GM23338 (cell line): Measurements from ENCODE around the gene PDHX. TPM values are rescaled to one million over a fixed set of nuclear protein-coding genes. Genes with fewer than 3 reads are reported as not detected.

Experiments
- ATAC-seq: fragments of 200-7000 bp; cut with Tn5 transposase; 3 replicates; pipeline ENCODE4 v1.9.1; 2020
- DNase-seq: peaks from one replicate; pipeline ENCODE4 v3.0.0-alpha.2; 2015; ENCODE audit warnings: low spot score
- H2AFZ ChIP-seq: fragments of 200-600 bp; sonication (generic); 2 replicates; pipeline ENCODE4 v1.8.0; 2016; ENCODE audit warnings: antibody characterized with exemption, mild to moderate bottlenecking, moderate library complexity
- H3F3A ChIP-seq: fragments of 200-600 bp; sonication (generic); replicated peaks from 2 replicates; pipeline ENCODE4 v1.8.0; 2017; ENCODE audit warnings: antibody characterized with exemption, mixed run types, low read depth
- H3K27ac ChIP-seq: fragments of 200-600 bp; sonication (generic); 2 replicates; pipeline ENCODE4 v1.6.1; 2016; ENCODE audit warnings: low read depth
- H3K27me3 ChIP-seq: fragments of 200-600 bp; sonication (generic); 2 replicates; pipeline ENCODE4 v1.8.0; 2016; ENCODE audit warnings: mild to moderate bottlenecking, mixed run types, moderate library complexity; ENCODE audit not compliant: insufficient read depth
- H3K36me3 ChIP-seq: fragments of 200-600 bp; sonication (generic); 2 replicates; pipeline ENCODE4 v1.8.0; 2016; ENCODE audit warnings: mild to moderate bottlenecking; ENCODE audit not compliant: insufficient read depth
- H3K4me1 ChIP-seq: fragments of 200-600 bp; sonication (generic); 2 replicates; pipeline ENCODE4 v1.8.0; 2016; ENCODE audit warnings: mild to moderate bottlenecking, moderate library complexity; ENCODE audit not compliant: insufficient read depth
- H3K4me2 ChIP-seq: fragments of 200-600 bp; sonication (generic); 2 replicates; pipeline ENCODE4 v1.7.1; 2017; ENCODE audit warnings: mixed run types
- H3K4me3 ChIP-seq: fragments of 200-600 bp; sonication (generic); 2 replicates; pipeline ENCODE4 v1.6.1; 2016; ENCODE audit warnings: mixed run types
- H3K79me2 ChIP-seq: fragments of 200-600 bp; sonication (generic); replicated peaks from 2 replicates; pipeline ENCODE4 v1.8.0; 2017; ENCODE audit warnings: mild to moderate bottlenecking; ENCODE audit not compliant: insufficient read depth
- H3K9me2 ChIP-seq: fragments of 200-600 bp; sonication (generic); 2 replicates; pipeline ENCODE4 v1.8.0; 2017; ENCODE audit not compliant: insufficient read depth
- H4K20me1 ChIP-seq: fragments of 200-600 bp; sonication (generic); replicated peaks from 2 replicates; pipeline ENCODE4 v1.8.0; 2017; ENCODE audit warnings: mild to moderate bottlenecking; ENCODE audit not compliant: insufficient read depth
- H3K27ac Mint-ChIP-seq: 2 replicates; pipeline ENCODE4 v1.8.0; 2020; ENCODE audit warnings: inconsistent platforms, mild to moderate bottlenecking, moderate library complexity, mixed read lengths
- H3K27me3 Mint-ChIP-seq: 3 replicates; pipeline ENCODE4 v1.8.0; 2022; ENCODE audit warnings: low read depth, mild to moderate bottlenecking, moderate library complexity, mixed read lengths, inconsistent platforms; ENCODE audit not compliant: insufficient read depth, poor library complexity
- H3K36me3 Mint-ChIP-seq: 3 replicates; pipeline ENCODE4 v1.8.0; 2021; ENCODE audit warnings: low read depth, mild to moderate bottlenecking, inconsistent platforms, moderate library complexity, mixed read lengths
- H3K4me1 Mint-ChIP-seq: 3 replicates; pipeline ENCODE4 v1.8.0; 2020; ENCODE audit warnings: mild to moderate bottlenecking, inconsistent platforms, mixed read lengths
- H3K4me3 Mint-ChIP-seq: 3 replicates; pipeline ENCODE4 v1.8.0; 2021; ENCODE audit warnings: moderate library complexity, mild to moderate bottlenecking, inconsistent platforms, mixed read lengths
- H3K9me3 Mint-ChIP-seq: 3 replicates; pipeline ENCODE4 v1.8.0; 2020; ENCODE audit warnings: moderate library complexity, mild to moderate bottlenecking, inconsistent platforms, mixed read lengths
- CTCF ChIP-seq, 2 experiments: fragments of 200-600 bp in 1 of 2; sonication (generic) in 1 of 2; conservative IDR thresholded peaks; 2 replicates each; pipeline versions ENCODE4 v1.5.1 to v1.6.1; 2016 to 2017; ENCODE audit warnings: antibody characterized with exemption in 2 of 2, low read depth in 2 of 2, mild to moderate bottlenecking in 2 of 2, moderate library complexity in 1 of 2
- ETS1 ChIP-seq: IDR thresholded peaks from 2 replicates; pipeline ENCODE4 v1.6.1; 2016; ENCODE audit warnings: antibody characterized with exemption
- EZH2phosphoT487 ChIP-seq: fragments of 200-600 bp; sonication (generic); IDR thresholded peaks from one replicate; pipeline ENCODE4 v1.8.1; 2018; ENCODE audit warnings: antibody characterized with exemption; ENCODE audit not compliant: unreplicated experiment
- ZNF462 ChIP-seq: fragments of 250-450 bp; sonication (Bioruptor Pico); IDR thresholded peaks from 2 replicates; pipeline ENCODE4 v1.5.0; 2020; ENCODE audit warnings: mild to moderate bottlenecking, moderate library complexity
- polyA plus RNA-seq: library from polyadenylated mRNA; unstranded; fragments of >200 nt; fragmentation: Nextera tagmentation; extraction: Ambion mirVana; gene quantifications from 2 replicates; pipeline ENCODE4 v1.2.1, GENCODE V29; 2016
- total RNA-seq: library from RNA; depleted of rRNA; stranded (reverse); fragments of >200 nt; shearing (Covaris generic); gene quantifications from 2 replicates; pipeline ENCODE4 v1.2.3, GENCODE V29; 2014
- TF ChIP-seq, protein P1 (sequence below): IDR thresholded peaks from one replicate; pipeline ENCODE4 v1.6.1; 2018; ENCODE audit warnings: antibody characterized with exemption; ENCODE audit not compliant: unreplicated experiment

PDHX gene
- total and polyA plus RNA-seq, 2 experiments from 2014 or later = 36.9 to 40.2 TPM

DNA sequence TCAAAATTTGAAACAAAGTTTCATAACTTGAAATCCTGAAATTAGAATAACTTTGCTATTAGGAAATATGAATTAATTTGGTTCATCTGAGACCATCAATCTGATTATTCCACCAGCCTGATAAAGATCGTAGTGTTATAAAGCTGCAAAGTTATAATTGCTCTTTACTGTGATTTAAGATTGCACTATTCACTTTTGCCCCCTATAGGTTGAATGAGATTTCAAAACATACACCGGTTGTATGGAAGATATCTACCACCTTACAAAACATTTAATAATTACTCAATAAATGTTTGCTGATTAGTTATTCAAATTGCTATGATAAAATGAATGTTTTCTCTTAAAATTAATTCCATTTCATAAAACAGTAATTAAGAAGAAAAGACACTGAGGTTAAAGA, 26.3 kb upstream of the PDHX start (continued):
- TF ChIP-seq ZNF462 (CRISPR knock-in tag) = no peak
- TF ChIP-seq, protein P1, sequence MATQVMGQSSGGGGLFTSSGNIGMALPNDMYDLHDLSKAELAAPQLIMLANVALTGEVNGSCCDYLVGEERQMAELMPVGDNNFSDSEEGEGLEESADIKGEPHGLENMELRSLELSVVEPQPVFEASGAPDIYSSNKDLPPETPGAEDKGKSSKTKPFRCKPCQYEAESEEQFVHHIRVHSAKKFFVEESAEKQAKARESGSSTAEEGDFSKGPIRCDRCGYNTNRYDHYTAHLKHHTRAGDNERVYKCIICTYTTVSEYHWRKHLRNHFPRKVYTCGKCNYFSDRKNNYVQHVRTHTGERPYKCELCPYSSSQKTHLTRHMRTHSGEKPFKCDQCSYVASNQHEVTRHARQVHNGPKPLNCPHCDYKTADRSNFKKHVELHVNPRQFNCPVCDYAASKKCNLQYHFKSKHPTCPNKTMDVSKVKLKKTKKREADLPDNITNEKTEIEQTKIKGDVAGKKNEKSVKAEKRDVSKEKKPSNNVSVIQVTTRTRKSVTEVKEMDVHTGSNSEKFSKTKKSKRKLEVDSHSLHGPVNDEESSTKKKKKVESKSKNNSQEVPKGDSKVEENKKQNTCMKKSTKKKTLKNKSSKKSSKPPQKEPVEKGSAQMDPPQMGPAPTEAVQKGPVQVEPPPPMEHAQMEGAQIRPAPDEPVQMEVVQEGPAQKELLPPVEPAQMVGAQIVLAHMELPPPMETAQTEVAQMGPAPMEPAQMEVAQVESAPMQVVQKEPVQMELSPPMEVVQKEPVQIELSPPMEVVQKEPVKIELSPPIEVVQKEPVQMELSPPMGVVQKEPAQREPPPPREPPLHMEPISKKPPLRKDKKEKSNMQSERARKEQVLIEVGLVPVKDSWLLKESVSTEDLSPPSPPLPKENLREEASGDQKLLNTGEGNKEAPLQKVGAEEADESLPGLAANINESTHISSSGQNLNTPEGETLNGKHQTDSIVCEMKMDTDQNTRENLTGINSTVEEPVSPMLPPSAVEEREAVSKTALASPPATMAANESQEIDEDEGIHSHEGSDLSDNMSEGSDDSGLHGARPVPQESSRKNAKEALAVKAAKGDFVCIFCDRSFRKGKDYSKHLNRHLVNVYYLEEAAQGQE = no peak

DNA sequence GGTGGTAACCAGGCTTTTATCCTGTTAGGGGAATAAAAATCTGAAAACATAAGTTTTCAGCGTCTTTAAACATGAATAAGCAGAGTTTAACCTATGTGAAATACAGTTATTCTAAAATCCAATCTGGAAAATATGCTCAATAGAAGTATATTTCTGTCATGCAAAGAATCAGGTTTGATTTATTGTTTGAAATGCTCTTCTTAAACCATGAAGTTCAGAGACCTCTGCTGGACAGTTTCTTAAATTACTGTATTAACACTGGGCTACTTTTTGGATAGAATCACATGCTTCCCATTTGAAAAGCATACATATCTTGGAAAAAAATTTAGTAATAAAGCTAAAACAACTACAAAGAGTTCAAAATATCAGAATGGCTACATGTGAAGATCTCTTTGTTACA, 25.6 kb upstream of the PDHX start:
- H3K79me2 ChIP-seq = peaks cover under 1% of the 10 kb centered on the region; the same call in 1 of the 2 replicates
- H3K4me3 ChIP-seq = no peak overlapping the region
- H3K27me3 ChIP-seq = no peaks in the 10 kb centered on the region
- Mint-ChIP-seq H3K27ac (no peak overlapping the region), H3K27me3 (no peaks in the 10 kb centered on the region), H3K9me3 (0 out of 3 replicates have a peak, but pooled peaks cover under 1% of the 10 kb centered on the region), H3K4me1 (no peaks in the 10 kb centered on the region), H3K36me3 (peaks cover 5% of the 10 kb centered on the region; the same call in 2 of the 3 replicates), H3K4me3 (no peak overlapping the region)
- no peak for ATAC-seq
- H4K20me1 ChIP-seq = no peaks in the 10 kb centered on the region
- H3K27ac ChIP-seq = no peak overlapping the region
- no peak overlapping the region for H3K4me2 ChIP-seq
- no peak overlapping the region for H2AFZ ChIP-seq
- no peaks in the 10 kb centered on the region for H3K9me2 ChIP-seq
- H3K36me3 ChIP-seq = no peaks in the 10 kb centered on the region
- H3K4me1 ChIP-seq = no peaks in the 10 kb centered on the region
- no peak for TF ChIP-seq EZH2phosphoT487
- TF ChIP-seq CTCF (conservative IDR thresholded peaks at IDR 0.05; ENCODE audit: low read depth in 2 of 2) = peak; percentile 30 to 42; a peak in 2 of 4 replicates
- no peak for TF ChIP-seq ETS1
- peak; percentile 53 for DNase-seq
- no peaks in the 10 kb centered on the region for H3F3A ChIP-seq
